Measurements from ENCODE around the gene INTS6.

The INTS6 gene

DNA sequence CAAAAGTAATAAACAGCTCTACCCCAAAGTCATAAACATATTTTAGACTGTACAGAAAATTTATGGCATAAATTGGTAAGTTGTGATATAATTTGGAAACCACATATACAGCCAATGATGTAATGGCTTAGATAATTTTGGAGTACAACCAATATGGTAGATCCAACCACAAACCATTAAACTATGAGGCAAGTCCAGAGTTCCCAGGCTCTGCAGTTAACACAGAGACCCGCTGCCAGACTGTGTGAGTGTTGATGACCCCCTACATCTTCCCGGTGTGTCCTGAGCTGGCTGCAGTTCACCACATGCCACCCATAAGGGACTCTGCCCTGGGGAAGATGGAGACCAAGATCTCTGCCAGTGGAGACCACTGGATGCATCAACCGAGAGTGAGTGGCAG is 123.2 kb downstream of the INTS6 start:
- H3K36me3 ChIP-seq (ENCODE audit: insufficient read depth, low read length): no peaks in the 10 kb centered on the region

DNA sequence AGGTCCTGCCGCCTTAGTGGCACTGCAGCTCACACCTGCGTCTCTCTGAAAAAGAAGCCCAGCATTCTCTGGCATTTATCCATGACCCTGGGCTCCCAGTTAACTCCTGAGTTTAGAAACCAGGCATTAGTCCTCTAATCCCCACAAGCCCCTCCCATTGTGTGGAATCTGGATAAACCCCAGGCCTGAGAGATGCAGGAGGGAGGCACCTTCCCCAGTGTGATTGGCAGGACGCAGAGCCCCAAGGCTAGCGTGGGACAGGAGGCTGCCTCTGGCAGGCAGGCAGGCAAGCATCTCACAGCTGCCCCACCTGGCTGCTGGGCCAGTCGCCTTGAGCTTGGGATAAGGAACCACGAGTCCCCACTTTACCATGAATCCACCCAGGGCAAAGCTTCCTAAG is 124.3 kb downstream of the INTS6 start:
- Histone ChIP-seq H3K9me3 (ENCODE audit: low read length) (no peaks in the 10 kb centered on the region), H3K27me3 (ENCODE audit: insufficient read depth, low read length) (no peaks in the 10 kb centered on the region), H3K4me1 (ENCODE audit: insufficient read depth, low read length) (peaks cover 7% of the 10 kb centered on the region), H2AFZ (ENCODE audit: low read depth, low read length) (no peak overlapping the region), H3K36me3 (ENCODE audit: insufficient read depth, low read length) (no peaks in the 10 kb centered on the region), H3K4me3 (ENCODE audit: low read length) (no peak overlapping the region)

More for the DNA sequence above, 123.2 kb downstream of the INTS6 start:
- H3K4me3 ChIP-seq (ENCODE audit: low read length): no peak overlapping the region
- H2AFZ ChIP-seq (ENCODE audit: low read depth, low read length): no peak overlapping the region
- no peaks in the 10 kb centered on the region for H3K9me3 ChIP-seq (ENCODE audit: low read length)
- no peaks in the 10 kb centered on the region for H3K27me3 ChIP-seq (ENCODE audit: insufficient read depth, low read length)
- H3K4me1 ChIP-seq (ENCODE audit: insufficient read depth, low read length): peaks cover 7% of the 10 kb centered on the region

DNA sequence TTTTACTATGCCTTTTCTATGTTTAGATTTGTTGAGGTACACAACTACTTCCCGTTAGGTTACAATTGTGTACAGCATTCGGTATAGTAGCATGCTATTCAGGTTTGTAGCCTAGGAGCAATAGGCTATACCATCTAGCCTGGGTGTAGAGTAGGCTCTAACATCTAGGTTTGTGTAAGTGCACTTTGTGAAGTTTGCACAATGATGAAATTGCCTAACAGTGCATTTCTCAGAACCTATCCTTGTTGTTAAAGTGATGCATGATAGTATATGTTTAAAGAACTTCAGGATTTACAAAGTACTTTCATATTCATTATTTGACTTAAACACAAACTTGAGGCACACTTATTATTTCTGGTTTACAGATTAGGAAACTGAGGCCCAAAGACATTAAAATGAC is 124.9 kb downstream of the INTS6 start:
- H3K36me3 ChIP-seq (ENCODE audit: insufficient read depth, low read length): no peaks in the 10 kb centered on the region
- H2AFZ ChIP-seq (ENCODE audit: low read depth, low read length): no peak overlapping the region
- no peak overlapping the region for H3K4me3 ChIP-seq (ENCODE audit: low read length)
- no peaks in the 10 kb centered on the region for H3K9me3 ChIP-seq (ENCODE audit: low read length)
- H3K4me1 ChIP-seq (ENCODE audit: insufficient read depth, low read length): peaks cover 7% of the 10 kb centered on the region
- no peaks in the 10 kb centered on the region for H3K27me3 ChIP-seq (ENCODE audit: insufficient read depth, low read length)

DNA sequence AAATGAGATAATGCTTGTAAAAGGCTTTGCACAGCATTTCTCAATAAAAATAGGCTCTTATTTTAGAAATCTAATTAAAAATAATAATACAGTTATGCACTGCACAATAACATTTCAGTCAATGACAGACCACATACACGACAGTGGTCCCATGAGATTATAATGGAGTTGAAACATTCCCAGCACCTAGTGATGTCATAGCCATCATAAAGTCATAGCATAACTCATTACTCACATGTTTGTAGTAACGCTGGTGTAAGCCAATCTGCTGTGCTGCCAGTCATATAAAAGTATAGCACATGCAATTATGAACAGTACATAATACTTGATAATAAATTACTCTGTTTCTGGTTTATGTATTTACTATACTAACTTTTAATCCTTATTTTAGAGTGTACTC is 126.1 kb downstream of the INTS6 start:
- Histone ChIP-seq H3K4me3 (ENCODE audit: low read length) (no peak overlapping the region), H3K4me1 (ENCODE audit: insufficient read depth, low read length) (peaks cover 7% of the 10 kb centered on the region), H3K9me3 (ENCODE audit: low read length) (no peaks in the 10 kb centered on the region), H3K36me3 (ENCODE audit: insufficient read depth, low read length) (no peaks in the 10 kb centered on the region), H3K27me3 (ENCODE audit: insufficient read depth, low read length) (no peaks in the 10 kb centered on the region), H2AFZ (ENCODE audit: low read depth, low read length) (no peak overlapping the region)

DNA sequence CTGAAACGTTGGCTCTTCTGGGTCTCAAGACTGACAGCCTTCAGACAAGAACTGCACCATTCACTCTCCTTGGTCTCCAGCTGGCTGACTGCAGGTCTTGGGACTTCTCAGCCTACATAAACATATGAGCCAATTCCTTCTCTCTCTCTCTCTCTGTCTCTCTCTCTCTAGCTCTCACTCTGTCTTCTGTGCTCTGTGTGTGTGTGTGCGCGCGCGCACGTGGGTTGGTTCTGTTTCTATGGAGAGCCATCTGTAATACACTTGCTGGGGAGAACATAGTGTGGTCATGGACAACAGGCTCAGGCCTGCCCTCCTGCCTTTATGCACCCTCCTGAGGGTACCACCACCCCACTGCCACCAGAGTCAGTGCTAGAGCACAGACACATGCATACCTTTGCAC is 127.0 kb downstream of the INTS6 start:
- H3K9me3 ChIP-seq (ENCODE audit: low read length): no peaks in the 10 kb centered on the region
- H3K27me3 ChIP-seq (ENCODE audit: insufficient read depth, low read length): no peaks in the 10 kb centered on the region
- peaks cover 7% of the 10 kb centered on the region for H3K4me1 ChIP-seq (ENCODE audit: insufficient read depth, low read length)
- H3K36me3 ChIP-seq (ENCODE audit: insufficient read depth, low read length): no peaks in the 10 kb centered on the region
- no peak overlapping the region for H2AFZ ChIP-seq (ENCODE audit: low read depth, low read length)
- H3K4me3 ChIP-seq (ENCODE audit: low read length): no peak overlapping the region

DNA sequence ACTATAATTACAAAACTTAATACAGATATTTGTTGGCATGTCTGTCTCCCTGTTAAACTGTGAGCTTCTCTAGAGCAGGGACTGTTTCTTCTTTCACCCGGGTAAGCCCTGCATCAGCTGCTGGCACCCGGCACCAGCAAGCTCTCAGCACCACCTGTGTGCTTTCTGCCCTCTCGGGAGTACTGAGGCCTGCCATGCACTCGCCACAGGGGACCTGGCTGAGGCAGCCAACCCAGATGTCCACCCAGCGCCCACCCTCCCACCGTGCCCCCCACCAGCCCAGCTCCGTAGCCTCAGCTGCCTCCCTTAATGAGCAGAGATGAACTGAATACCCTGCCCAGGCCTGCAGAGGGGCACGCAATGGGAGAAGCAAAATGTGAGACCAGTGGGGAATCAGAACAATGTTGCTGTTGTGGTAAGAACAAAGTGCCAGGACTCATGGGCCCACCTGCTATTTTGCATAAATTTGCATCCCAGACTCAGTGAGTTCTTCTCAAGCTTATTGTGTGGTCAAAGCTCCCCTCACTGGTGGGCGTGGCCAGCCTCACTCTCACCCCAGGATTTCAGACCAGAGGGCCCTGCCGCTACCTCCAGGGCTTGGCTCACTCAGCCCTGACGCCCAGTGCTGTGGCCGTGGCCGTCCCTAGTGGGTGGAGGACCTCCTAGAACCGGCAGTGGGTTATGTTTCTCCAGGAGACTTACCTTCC is 128.0 kb downstream of the INTS6 start:
- no peaks in the 10 kb centered on the region for H3K36me3 ChIP-seq (ENCODE audit: insufficient read depth, low read length)

DNA sequence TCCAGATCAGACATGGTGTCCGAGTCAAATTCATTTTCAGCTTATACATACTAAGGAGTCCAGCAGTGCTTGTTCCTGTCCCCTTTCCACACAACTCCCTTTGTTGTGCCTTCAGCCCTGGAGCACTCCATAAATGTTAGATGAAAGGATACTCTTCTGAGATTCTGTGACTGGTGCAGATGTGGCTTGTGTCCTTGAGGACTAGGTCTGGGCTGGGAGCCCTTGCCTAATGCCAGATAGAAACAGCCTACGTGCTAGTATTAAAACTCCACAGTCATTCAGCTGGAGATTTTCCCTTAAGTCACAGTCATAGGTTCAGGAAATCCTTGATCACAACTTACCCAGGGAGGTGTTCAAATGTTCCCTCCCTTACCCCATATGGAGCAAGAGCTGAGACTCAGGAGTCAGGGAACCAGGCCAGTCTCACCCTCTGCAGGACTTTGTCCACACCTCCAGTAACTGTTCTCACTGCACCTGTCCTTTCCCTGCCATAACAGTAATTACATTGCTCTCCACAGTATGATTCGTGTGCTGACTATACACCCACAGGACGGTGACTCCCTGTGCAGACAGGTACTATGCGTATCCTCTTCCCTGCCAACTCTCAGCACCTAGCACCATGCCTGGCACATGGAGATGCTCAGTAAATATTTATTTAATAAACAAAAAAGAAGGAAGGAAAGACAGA is 128.9 kb downstream of the INTS6 start:
- no peaks in the 10 kb centered on the region for H3K27me3 ChIP-seq (ENCODE audit: insufficient read depth, low read length)
- no peaks in the 10 kb centered on the region for H3K36me3 ChIP-seq (ENCODE audit: insufficient read depth, low read length)
- no peak overlapping the region for H2AFZ ChIP-seq (ENCODE audit: low read depth, low read length)
- H3K9me3 ChIP-seq (ENCODE audit: low read length): no peaks in the 10 kb centered on the region
- H3K4me3 ChIP-seq (ENCODE audit: low read length): no peak overlapping the region
- peaks cover 7% of the 10 kb centered on the region for H3K4me1 ChIP-seq (ENCODE audit: insufficient read depth, low read length)

More for the DNA sequence above, 128.0 kb downstream of the INTS6 start:
- Histone ChIP-seq H2AFZ (ENCODE audit: low read depth, low read length) (no peak overlapping the region), H3K9me3 (ENCODE audit: low read length) (no peaks in the 10 kb centered on the region), H3K4me3 (ENCODE audit: low read length) (no peak overlapping the region), H3K4me1 (ENCODE audit: insufficient read depth, low read length) (peaks cover 7% of the 10 kb centered on the region), H3K27me3 (ENCODE audit: insufficient read depth, low read length) (no peaks in the 10 kb centered on the region)

DNA sequence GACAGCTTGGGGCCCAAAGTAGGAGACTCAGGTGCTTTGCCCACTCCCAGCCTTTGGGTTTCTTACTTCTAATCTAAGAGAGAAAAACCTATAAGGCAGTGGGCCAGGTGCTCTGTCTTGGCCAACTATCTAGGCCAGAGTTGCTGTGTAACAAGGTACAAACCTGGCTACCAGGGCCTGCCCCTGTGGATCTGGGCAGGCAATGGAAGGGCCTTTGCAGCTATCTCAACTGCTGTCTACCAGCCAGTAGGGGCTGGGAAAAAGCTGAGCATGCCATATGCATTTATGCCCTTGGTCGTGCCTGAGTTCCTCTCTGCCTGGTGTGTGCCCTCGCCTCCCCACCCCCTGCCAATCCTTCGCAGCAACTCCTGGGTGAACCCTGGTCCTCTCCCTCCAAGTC is 130.0 kb downstream of the INTS6 start:
- no peaks in the 10 kb centered on the region for H3K9me3 ChIP-seq (ENCODE audit: low read length)
- no peak overlapping the region for H2AFZ ChIP-seq (ENCODE audit: low read depth, low read length)
- H3K36me3 ChIP-seq (ENCODE audit: insufficient read depth, low read length): no peaks in the 10 kb centered on the region
- no peaks in the 10 kb centered on the region for H3K27me3 ChIP-seq (ENCODE audit: insufficient read depth, low read length)
- H3K4me3 ChIP-seq (ENCODE audit: low read length): no peak overlapping the region
- H3K4me1 ChIP-seq (ENCODE audit: insufficient read depth, low read length): peaks cover 7% of the 10 kb centered on the region

DNA sequence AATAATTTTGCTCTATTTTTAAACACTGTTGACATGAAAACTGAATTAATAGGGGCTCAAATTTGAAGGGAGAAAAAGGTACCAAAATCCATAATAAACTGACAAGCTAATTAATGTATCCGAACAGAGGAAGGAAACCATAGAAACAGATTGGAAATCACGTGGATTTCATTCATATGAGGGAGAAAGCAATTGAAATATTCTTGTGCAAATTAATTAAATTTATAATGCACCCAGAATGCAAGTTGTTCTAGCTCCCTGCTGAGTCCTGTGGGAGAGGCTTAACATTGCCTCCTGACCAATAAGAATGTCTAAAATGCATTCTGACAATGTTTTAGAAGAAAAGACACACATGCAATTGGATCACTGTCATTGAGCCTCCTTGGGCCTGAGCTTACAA is 131.0 kb downstream of the INTS6 start:
- Histone ChIP-seq H3K4me3 (ENCODE audit: low read length) (no peak overlapping the region), H3K27me3 (ENCODE audit: insufficient read depth, low read length) (no peaks in the 10 kb centered on the region), H2AFZ (ENCODE audit: low read depth, low read length) (no peak overlapping the region), H3K9me3 (ENCODE audit: low read length) (no peaks in the 10 kb centered on the region), H3K36me3 (ENCODE audit: insufficient read depth, low read length) (no peaks in the 10 kb centered on the region), H3K4me1 (ENCODE audit: insufficient read depth, low read length) (peaks cover 7% of the 10 kb centered on the region)

DNA sequence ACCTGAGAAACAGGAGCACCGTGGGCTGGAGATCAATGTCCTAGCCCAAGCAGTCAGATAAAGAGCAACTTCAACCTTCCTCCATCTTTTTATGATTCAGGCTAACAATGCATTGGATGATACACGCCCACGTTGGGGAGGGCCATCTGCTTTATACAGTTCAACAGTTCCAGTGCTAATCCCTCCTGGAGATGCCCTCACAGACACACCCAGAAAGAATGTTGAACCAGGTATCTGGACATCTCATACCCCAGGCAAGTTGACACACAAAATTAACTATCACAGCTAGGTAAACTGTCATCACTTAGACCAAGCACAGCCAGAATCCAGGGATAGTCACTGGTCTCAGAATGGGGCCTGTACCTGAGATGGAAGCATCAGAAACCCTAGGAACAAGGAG is 134.0 kb downstream of the INTS6 start:
- H3K36me3 ChIP-seq (ENCODE audit: insufficient read depth, low read length): no peaks in the 10 kb centered on the region

DNA sequence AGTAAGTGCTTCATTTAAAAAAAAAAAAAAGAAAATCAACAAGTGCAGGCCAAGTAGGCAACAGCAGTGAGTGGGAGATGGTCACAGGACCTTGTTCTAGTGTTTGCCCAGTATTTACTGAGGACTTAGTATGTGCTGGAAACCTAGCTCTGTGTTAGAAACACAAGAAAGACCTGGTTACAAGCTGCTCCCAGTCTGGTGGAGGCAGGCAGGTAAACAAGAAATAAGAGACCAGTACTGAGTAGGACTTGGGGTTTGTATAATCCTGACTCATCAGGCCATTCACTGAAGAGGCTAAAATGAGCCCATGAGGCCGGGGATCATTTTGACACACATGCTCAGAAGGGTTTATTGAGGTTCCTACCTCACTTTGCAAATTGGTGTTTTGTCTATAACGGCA is 134.8 kb downstream of the INTS6 start:
- Histone ChIP-seq H3K36me3 (ENCODE audit: insufficient read depth, low read length) (no peaks in the 10 kb centered on the region), H3K4me3 (ENCODE audit: low read length) (no peak overlapping the region), H3K9me3 (ENCODE audit: low read length) (no peaks in the 10 kb centered on the region), H2AFZ (ENCODE audit: low read depth, low read length) (no peak overlapping the region), H3K4me1 (ENCODE audit: insufficient read depth, low read length) (peaks cover 9% of the 10 kb centered on the region), H3K27me3 (ENCODE audit: insufficient read depth, low read length) (no peaks in the 10 kb centered on the region)

More for the DNA sequence above, 134.0 kb downstream of the INTS6 start:
- no peaks in the 10 kb centered on the region for H3K9me3 ChIP-seq (ENCODE audit: low read length)
- H2AFZ ChIP-seq (ENCODE audit: low read depth, low read length): no peak overlapping the region
- no peaks in the 10 kb centered on the region for H3K27me3 ChIP-seq (ENCODE audit: insufficient read depth, low read length)
- H3K4me1 ChIP-seq (ENCODE audit: insufficient read depth, low read length): peaks cover 9% of the 10 kb centered on the region
- no peak overlapping the region for H3K4me3 ChIP-seq (ENCODE audit: low read length)

DNA sequence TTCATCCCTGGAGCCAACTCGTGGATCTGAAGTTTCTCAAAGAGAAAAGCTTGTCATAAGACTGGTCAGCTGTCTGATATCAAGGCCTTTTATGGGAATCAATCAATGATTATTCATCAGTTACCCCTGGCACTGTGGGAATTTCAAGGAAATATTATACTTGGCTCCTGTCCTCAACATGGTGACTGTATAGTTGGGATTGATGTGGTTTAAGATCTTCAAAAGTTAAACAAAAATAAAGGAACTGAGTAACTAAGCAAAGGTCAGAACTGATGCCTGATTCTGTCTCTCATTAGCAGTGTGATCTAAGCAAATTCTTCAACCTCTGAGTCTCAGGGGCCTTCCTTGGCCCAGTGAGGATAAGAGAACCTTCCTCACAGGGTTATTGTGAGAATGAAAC is 135.6 kb downstream of the INTS6 start:
- H3K36me3 ChIP-seq (ENCODE audit: insufficient read depth, low read length): no peaks in the 10 kb centered on the region
- no peaks in the 10 kb centered on the region for H3K27me3 ChIP-seq (ENCODE audit: insufficient read depth, low read length)
- no peaks in the 10 kb centered on the region for H3K9me3 ChIP-seq (ENCODE audit: low read length)
- H2AFZ ChIP-seq (ENCODE audit: low read depth, low read length): no peak overlapping the region
- peaks cover 9% of the 10 kb centered on the region for H3K4me1 ChIP-seq (ENCODE audit: insufficient read depth, low read length)
- no peak overlapping the region for H3K4me3 ChIP-seq (ENCODE audit: low read length)

DNA sequence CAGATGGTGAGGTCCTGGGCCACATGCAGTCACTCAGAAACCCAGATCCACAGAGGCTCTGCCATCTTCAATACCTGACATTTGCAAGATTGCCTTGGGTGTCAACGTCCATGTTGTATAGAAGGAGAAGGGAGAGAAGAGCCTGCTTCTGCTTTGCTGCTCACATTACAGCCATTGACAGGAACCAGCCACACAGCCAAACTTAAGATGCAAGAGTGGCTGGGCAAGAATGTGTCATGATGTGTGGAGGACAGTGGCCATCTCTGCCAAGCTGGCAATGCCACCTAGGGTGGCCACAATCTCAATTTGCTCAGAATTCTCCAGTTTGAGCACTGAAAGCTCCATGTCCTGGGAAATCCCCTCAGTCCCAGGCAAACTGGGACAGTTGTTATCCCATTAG is 139.2 kb downstream of the INTS6 start:
- H3K4me1 ChIP-seq (ENCODE audit: insufficient read depth, low read length): peaks cover 12% of the 10 kb centered on the region
- H3K4me3 ChIP-seq (ENCODE audit: low read length): no peak overlapping the region
- no peaks in the 10 kb centered on the region for H3K27me3 ChIP-seq (ENCODE audit: insufficient read depth, low read length)
- no peaks in the 10 kb centered on the region for H3K36me3 ChIP-seq (ENCODE audit: insufficient read depth, low read length)
- no peaks in the 10 kb centered on the region for H3K9me3 ChIP-seq (ENCODE audit: low read length)
- no peak overlapping the region for H2AFZ ChIP-seq (ENCODE audit: low read depth, low read length)

Measured in neuron (in vitro differentiated cells).